HEK293T (cell line): Measurements from ENCODE around the gene MAPK6.

Experiments
- CTCF ChIA-PET: fragments of 350-600 bp; formaldehyde crosslinking; extraction: SDS; loops from one replicate; lab custom pipeline; 2021; ENCODE audit warnings: antibody characterized with exemption, inconsistent platforms; lab: Yijun Ruan, JAX
- POLR2A ChIA-PET: fragments of 350-600 bp; formaldehyde crosslinking; extraction: SDS; loops from one replicate; lab custom pipeline; 2020; ENCODE audit warnings: antibody characterized with exemption, inconsistent platforms; lab: Yijun Ruan, JAX
- DNase-seq: peaks from one replicate; pipeline ENCODE4 v3.0.0; 2012; ENCODE audit warnings: mixed read lengths; ENCODE audit errors: extremely low spot score
- ARNT ChIP-seq: fragments of 450-650 bp; IDR thresholded peaks from 2 replicates; pipeline ENCODE4 v1.6.1; 2017; ENCODE audit warnings: mild to moderate bottlenecking
- BHLHE40 ChIP-seq: fragments of 450-650 bp; IDR thresholded peaks from 2 replicates; pipeline ENCODE4 v1.6.1; 2016; ENCODE audit warnings: mild to moderate bottlenecking, moderate library complexity, borderline replicate concordance
- CTBP1 ChIP-seq: fragments of 450-650 bp; IDR thresholded peaks from 2 replicates; pipeline ENCODE4 v1.6.1; 2016; ENCODE audit warnings: borderline replicate concordance
- ELF4 ChIP-seq: fragments of 450-650 bp; IDR thresholded peaks from 2 replicates; pipeline ENCODE4 v1.6.1; 2017; ENCODE audit warnings: antibody characterized with exemption
- FOXA1 ChIP-seq: fragments of 450-650 bp; IDR thresholded peaks from 2 replicates; pipeline ENCODE4 v1.6.1; 2016; ENCODE audit warnings: mild to moderate bottlenecking
- FOXK2 ChIP-seq: fragments of 450-650 bp; IDR thresholded peaks from 2 replicates; pipeline ENCODE4 v1.6.1; 2016; ENCODE audit warnings: mild to moderate bottlenecking
- FOXM1 ChIP-seq: fragments of 450-650 bp; IDR thresholded peaks from 2 replicates; pipeline ENCODE4 v1.6.1; 2017; ENCODE audit warnings: mild to moderate bottlenecking, borderline replicate concordance
- HDGF ChIP-seq: fragments of 450-650 bp; IDR thresholded peaks from 2 replicates; pipeline ENCODE4 v1.6.1; 2017; ENCODE audit warnings: antibody characterized with exemption, borderline replicate concordance
- L3MBTL2 ChIP-seq: fragments of 450-650 bp; conservative IDR thresholded peaks from 2 replicates; pipeline ENCODE4 v1.6.1; 2016; ENCODE audit warnings: mild to moderate bottlenecking
- LEF1 ChIP-seq: fragments of 450-650 bp; IDR thresholded peaks from 2 replicates; pipeline ENCODE4 v1.6.1; 2017; ENCODE audit warnings: mild to moderate bottlenecking, borderline replicate concordance
- NFRKB ChIP-seq: fragments of 450-650 bp; IDR thresholded peaks from 2 replicates; pipeline ENCODE4 v1.6.1; 2016; ENCODE audit warnings: mild to moderate bottlenecking, moderate library complexity
- PKNOX1 ChIP-seq: fragments of 450-650 bp; IDR thresholded peaks from 2 replicates; pipeline ENCODE4 v1.6.1; 2016
- SP1 ChIP-seq: fragments of 450-650 bp; IDR thresholded peaks from 2 replicates; pipeline ENCODE4 v1.6.1; 2017
- SUZ12 ChIP-seq: fragments of 450-650 bp; IDR thresholded peaks from 2 replicates; pipeline ENCODE4 v1.6.1; 2016; ENCODE audit warnings: mild to moderate bottlenecking
- TARDBP ChIP-seq: fragments of 450-650 bp; IDR thresholded peaks from 2 replicates; pipeline ENCODE4 v1.6.1; 2016
- ZNF384 ChIP-seq: fragments of 450-650 bp; IDR thresholded peaks from 2 replicates; pipeline ENCODE4 v1.6.1; 2016

Gene MAPK6

GRCh38 chr15:52016316-52016715 is 2.7 kb upstream of the MAPK6 start:
- DNase-seq, result no peak
- CTCF ChIA-PET, result no interaction called here
- POLR2A ChIA-PET, result interaction anchor here (0.8 kb wide), 1 partner anchor 58 kb away, joined by 3 read pairs; no protein-coding TSS in a partner anchor
- no peak for TF ChIP-seq SUZ12
- TF ChIP-seq HDGF, result no peak
- TF ChIP-seq SP1, result no peak
- no peak for TF ChIP-seq L3MBTL2

- TF ChIP-seq PKNOX1 (no peak), FOXM1 (no peak), ARNT (no peak), FOXK2 (no peak), ZNF384 (no peak), SP1 (no peak), HDGF (no peak), NFRKB (no peak), SUZ12 (no peak), TARDBP (no peak), CTBP1 (no peak), FOXA1 (no peak), ELF4 (no peak), LEF1 (no peak), L3MBTL2 (no peak), BHLHE40 (no peak)
- ChIA-PET CTCF (no interaction called here), POLR2A (no interaction called here)
- no peak for DNase-seq
These were observed 775 bp upstream of the MAPK6 start for GRCh38 chr15:52018244-52018643.

- no peak for TF ChIP-seq TARDBP
- ChIA-PET CTCF (no interaction called here), POLR2A (interaction anchor here (0.6 to 0.8 kb wide), 2 partner anchors 48 to 1295 kb away, joined by 4 read pairs; partner anchors contain the start of gene LEO1)
- peak; percentile 58 for DNase-seq
These were observed 588 bp downstream of the MAPK6 start for GRCh38 chr15:52019394-52020220.

- no peak for DNase-seq
- TF ChIP-seq ARNT, result no peak
- TF ChIP-seq BHLHE40, result no peak
- no peak for TF ChIP-seq L3MBTL2
- TF ChIP-seq NFRKB, result no peak
- TF ChIP-seq PKNOX1, result no peak
- no peak for TF ChIP-seq SP1
- no peak for TF ChIP-seq FOXK2
- no peak for TF ChIP-seq ELF4
- TF ChIP-seq LEF1, result no peak
- no peak for TF ChIP-seq HDGF
- TF ChIP-seq SUZ12, result no peak
- TF ChIP-seq FOXM1, result no peak
- no peak for TF ChIP-seq FOXA1
- TF ChIP-seq TARDBP, result no peak
- TF ChIP-seq CTBP1, result no peak
- TF ChIP-seq ZNF384, result no peak
- ChIA-PET CTCF (no interaction called here), POLR2A (interaction anchor here (0.6 to 1.0 kb wide), 3 partner anchors 49 to 1296 kb away, joined by 3 to 4 read pairs (median 4); partner anchors contain the start of gene LEO1)
These were observed 1.4 kb downstream of the MAPK6 start for GRCh38 chr15:52020221-52021085.

GRCh38 chr15:52021128-52021671 is 2.2 kb downstream of the MAPK6 start:
- CTCF ChIA-PET, result interaction anchor here (0.6 kb wide), 1 partner anchor 40 kb away, joined by 5 read pairs; no protein-coding TSS in a partner anchor
- POLR2A ChIA-PET, result interaction anchor here (1.0 kb wide), 1 partner anchor 57 kb away, joined by 3 read pairs; no protein-coding TSS in a partner anchor
- DNase-seq, result peak; percentile 28
- no peak for TF ChIP-seq TARDBP
- peak; percentile 91 for TF ChIP-seq ZNF384

GRCh38 chr15:52021892-52022540 is 3.0 kb downstream of the MAPK6 start:
- ChIA-PET POLR2A (no interaction called here), CTCF (no interaction called here)
- no peak for DNase-seq
- no peak for TF ChIP-seq ARNT
- TF ChIP-seq BHLHE40, result no peak
- TF ChIP-seq LEF1, result no peak
- TF ChIP-seq ZNF384, result no peak
- TF ChIP-seq FOXM1, result no peak
- TF ChIP-seq SP1, result no peak
- no peak for TF ChIP-seq SUZ12
- no peak for TF ChIP-seq NFRKB
- no peak for TF ChIP-seq PKNOX1
- no peak for TF ChIP-seq FOXK2
- TF ChIP-seq TARDBP, result no peak
- TF ChIP-seq FOXA1, result no peak
- no peak for TF ChIP-seq CTBP1
- TF ChIP-seq ELF4, result no peak
- no peak for TF ChIP-seq HDGF
- TF ChIP-seq L3MBTL2, result no peak
